GM12892 (cell line): ENCODE results near the gene PRPS1L1.

Experiments
- POLR2A ChIP-seq: IDR thresholded peaks from 2 replicates; pipeline ENCODE4 v1.6.1; 2011; ENCODE audit warnings: low read depth, low read length, control low read depth
- POLR2AphosphoS5 ChIP-seq: IDR thresholded peaks from 2 replicates; pipeline ENCODE4 v1.6.1; 2011; ENCODE audit warnings: low read depth, low read length, control low read depth

- TF ChIP-seq POLR2AphosphoS5 (no peak), POLR2A (no peak)
Measured at GRCh38 chr7:18027628-18028027, at the start of gene PRPS1L1.
